Prostate gland (tissue), 2 donors: ENCODE results near the gene DEFB123. TPM values are rescaled to one million over a fixed set of nuclear protein-coding genes. Genes with fewer than 3 reads are reported as not detected.

ENCODE experiments used
- DNase-seq: peaks from one replicate; pipeline ENCODE4 v3.0.0-alpha.2; 2019; ENCODE audit warnings: low spot score
- H3K27ac ChIP-seq, 2 donors: fragments of 200-600 bp; sonication (generic); 2 replicates each; pipeline ENCODE4 v1.5.1; 2017 to 2019
- H3K27me3 ChIP-seq: fragments of 200-600 bp; sonication (generic); replicated peaks from 2 replicates; pipeline ENCODE4 v1.5.1; 2019; ENCODE audit not compliant: insufficient read depth
- H3K36me3 ChIP-seq, 2 donors: fragments of 200-600 bp; sonication (generic); 1 replicate in 1 of 2; 2 replicates in 1 of 2; pipeline versions ENCODE4 v1.5.1 to v1.8.1; 2017 to 2019
- H3K4me1 ChIP-seq: fragments of 200-600 bp; sonication (generic); replicated peaks from 2 replicates; pipeline ENCODE4 v1.5.1; 2019
- H3K4me3 ChIP-seq, 2 donors: fragments of 200-600 bp; sonication (generic); 2 replicates each; pipeline ENCODE4 v1.5.1; 2017 to 2019
- H3K9me3 ChIP-seq: fragments of 200-600 bp; sonication (generic); 2 replicates; pipeline ENCODE4 v1.5.1; 2017
- POLR2A ChIP-seq: fragments of 450-650 bp; IDR thresholded peaks from one replicate; pipeline ENCODE4 v1.6.1; 2016; ENCODE audit warnings: antibody characterized with exemption, mild to moderate bottlenecking
- POLR2AphosphoS5 ChIP-seq: sonication (generic); formaldehyde crosslinking; IDR thresholded peaks from one replicate; pipeline ENCODE4 v1.6.1; 2017; ENCODE audit warnings: antibody characterized with exemption
- WGBS: methylation state at CpG from one replicate; pipeline ENCODE4 v1.1.5; 2018; 5-methylcytosine and 5-hydroxymethylcytosine counted together
- intact Hi-C: fragments of 100-400 bp; cut with DNase I; formaldehyde crosslinking; loops from one replicate; pipeline ENCODE4 v1.14.2; 2022
- total RNA-seq, 2 donors: library from RNA; depleted of rRNA; stranded (reverse); fragments of >200 nt; gene quantifications; one replicate each; pipeline ENCODE4 v1.1.0, GENCODE V29; 2016
- TF ChIP-seq, protein P1 (sequence below), 4 experiments: fragments of 200-600 bp in 2 of 4; fragments of 450-650 bp in 2 of 4; sonication (generic) in 2 of 4; IDR thresholded peaks; 1 replicate in 3 of 4; 2 replicates in 1 of 4; pipeline ENCODE4 v1.5.1; 2016 to 2019; ENCODE audit warnings: antibody characterized with exemption in 4 of 4, mild to moderate bottlenecking in 2 of 4, moderate library complexity in 2 of 4

Gene DEFB123, protein sequence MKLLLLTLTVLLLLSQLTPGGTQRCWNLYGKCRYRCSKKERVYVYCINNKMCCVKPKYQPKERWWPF
- 100 to 1,000 TPM in 1 of 2 donors, not detected in 1; 459 TPM for total RNA-seq

DNA sequence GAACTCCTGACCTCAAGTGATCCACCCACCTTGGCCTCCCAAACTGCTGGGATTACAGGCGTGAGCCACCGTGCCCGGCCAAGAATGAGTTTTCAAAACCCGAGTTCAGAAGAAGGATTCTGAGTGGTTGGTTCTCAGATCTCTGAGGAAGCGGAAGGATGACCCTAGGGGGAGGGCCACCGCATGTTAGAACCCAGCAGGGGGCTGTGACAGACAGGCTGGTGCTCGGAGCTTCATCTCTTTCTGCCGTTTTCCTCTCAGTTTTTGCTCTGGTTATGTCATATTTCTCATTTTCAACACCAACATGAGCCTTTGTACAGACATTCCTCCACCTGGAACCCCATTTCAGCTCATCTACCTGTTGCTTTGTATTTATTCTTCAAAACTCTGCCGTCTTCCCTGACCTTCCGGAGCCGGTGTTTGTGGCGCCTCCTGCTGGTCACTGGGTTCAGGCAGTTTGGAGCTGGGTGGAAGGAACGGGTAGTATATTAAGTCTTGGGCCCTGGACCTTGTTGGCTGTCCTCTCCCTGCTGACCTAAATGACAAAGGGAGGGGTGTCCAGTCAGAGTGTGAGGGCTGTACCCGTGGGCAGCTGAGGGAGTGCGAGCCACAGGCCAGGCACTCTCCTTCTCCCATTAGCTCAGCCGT lies at the start of gene DEFB123:
Gene DEFB123 (plus strand): TSS at position 621 of the 648 bp plus-strand sequence. CDS start 67 bp downstream, outside the sequence.
- no peak within 1 kb of the TSS for H3K27ac ChIP-seq
- H3K4me3 ChIP-seq = no peak within 1 kb of the TSS
- intact Hi-C loops = no loop called here
- H3K36me3 ChIP-seq = no peaks in the 10 kb centered on the region
- H3K4me1 ChIP-seq = no peaks in the 10 kb centered on the region
- no peaks in the 10 kb centered on the region for H3K9me3 ChIP-seq
- 83% methylated on average over 16 of the region's 16 CpGs for WGBS
- no peaks in the 10 kb centered on the region for H3K27me3 ChIP-seq
- TF ChIP-seq POLR2A (no peak), POLR2AphosphoS5 (no peak)
- TF ChIP-seq, protein P1, sequence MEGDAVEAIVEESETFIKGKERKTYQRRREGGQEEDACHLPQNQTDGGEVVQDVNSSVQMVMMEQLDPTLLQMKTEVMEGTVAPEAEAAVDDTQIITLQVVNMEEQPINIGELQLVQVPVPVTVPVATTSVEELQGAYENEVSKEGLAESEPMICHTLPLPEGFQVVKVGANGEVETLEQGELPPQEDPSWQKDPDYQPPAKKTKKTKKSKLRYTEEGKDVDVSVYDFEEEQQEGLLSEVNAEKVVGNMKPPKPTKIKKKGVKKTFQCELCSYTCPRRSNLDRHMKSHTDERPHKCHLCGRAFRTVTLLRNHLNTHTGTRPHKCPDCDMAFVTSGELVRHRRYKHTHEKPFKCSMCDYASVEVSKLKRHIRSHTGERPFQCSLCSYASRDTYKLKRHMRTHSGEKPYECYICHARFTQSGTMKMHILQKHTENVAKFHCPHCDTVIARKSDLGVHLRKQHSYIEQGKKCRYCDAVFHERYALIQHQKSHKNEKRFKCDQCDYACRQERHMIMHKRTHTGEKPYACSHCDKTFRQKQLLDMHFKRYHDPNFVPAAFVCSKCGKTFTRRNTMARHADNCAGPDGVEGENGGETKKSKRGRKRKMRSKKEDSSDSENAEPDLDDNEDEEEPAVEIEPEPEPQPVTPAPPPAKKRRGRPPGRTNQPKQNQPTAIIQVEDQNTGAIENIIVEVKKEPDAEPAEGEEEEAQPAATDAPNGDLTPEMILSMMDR (IDR thresholded peaks at IDR 0.05) = no peak
- DNase-seq = no peak

DNA sequence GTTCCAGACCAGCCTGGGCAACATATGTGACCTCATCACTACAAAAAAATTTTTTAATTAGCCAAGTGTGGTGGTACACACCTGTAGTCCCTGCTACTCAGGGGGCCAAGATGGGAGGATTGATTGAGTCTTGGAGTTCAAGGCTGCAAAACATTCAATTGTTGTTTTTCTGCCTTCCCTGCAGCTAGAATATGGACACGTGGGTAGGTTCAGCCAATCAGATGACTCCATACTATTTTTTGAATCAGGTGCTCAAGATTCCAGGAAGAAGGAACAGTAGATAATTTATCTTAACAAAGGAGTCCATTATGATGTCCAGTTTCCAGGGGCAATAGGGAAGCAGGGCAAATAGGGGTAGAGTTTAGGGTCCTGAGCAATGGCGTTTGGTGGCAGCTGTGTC lies 47.6 kb upstream of the DEFB123 start:
- H3K27me3 ChIP-seq = no peaks in the 10 kb centered on the region
- TF ChIP-seq, protein P1 (IDR thresholded peaks at IDR 0.05) = no peak
- TF ChIP-seq POLR2A = no peak
- TF ChIP-seq POLR2AphosphoS5 = no peak
- DNase-seq = no peak
- no peaks in the 10 kb centered on the region for H3K4me1 ChIP-seq
- no peaks in the 10 kb centered on the region for H3K36me3 ChIP-seq
- no peaks in the 10 kb centered on the region for H3K9me3 ChIP-seq
- H3K27ac ChIP-seq = no peak overlapping the region
- no peak overlapping the region for H3K4me3 ChIP-seq
- 62% methylated on average over 2 of the region's 2 CpGs for WGBS
- intact Hi-C loops = no loop called here

DNA sequence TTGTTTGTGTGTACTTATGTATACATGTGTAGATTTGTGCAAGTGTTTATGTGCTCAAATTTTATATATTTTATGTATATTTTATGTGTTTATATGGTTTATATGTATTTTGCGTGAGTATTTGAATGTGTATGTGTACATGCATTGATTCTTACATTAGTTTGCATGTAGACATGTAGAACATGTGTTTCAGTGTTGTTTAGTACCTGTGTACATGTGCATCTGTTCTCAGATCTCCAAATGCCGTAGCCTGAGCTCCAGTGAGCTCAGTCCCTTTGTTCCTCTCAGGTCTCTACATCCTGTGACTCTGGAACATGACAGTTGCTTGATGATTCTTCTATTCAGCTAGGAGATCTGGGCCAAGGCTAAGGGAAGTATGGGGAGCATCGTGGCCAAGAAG lies 45.5 kb upstream of the DEFB123 start:
- Histone ChIP-seq H3K4me3 (no peak overlapping the region), H3K27me3 (no peaks in the 10 kb centered on the region), H3K36me3 (no peaks in the 10 kb centered on the region), H3K4me1 (no peaks in the 10 kb centered on the region), H3K9me3 (no peaks in the 10 kb centered on the region), H3K27ac (no peak overlapping the region)
- WGBS = 65% methylated on average over 3 of the region's 3 CpGs
- no peak for DNase-seq
- TF ChIP-seq, protein P1 (IDR thresholded peaks at IDR 0.05) = no peak
- TF ChIP-seq POLR2AphosphoS5 (no peak), POLR2A (no peak)
- intact Hi-C loops = no loop called here

DNA sequence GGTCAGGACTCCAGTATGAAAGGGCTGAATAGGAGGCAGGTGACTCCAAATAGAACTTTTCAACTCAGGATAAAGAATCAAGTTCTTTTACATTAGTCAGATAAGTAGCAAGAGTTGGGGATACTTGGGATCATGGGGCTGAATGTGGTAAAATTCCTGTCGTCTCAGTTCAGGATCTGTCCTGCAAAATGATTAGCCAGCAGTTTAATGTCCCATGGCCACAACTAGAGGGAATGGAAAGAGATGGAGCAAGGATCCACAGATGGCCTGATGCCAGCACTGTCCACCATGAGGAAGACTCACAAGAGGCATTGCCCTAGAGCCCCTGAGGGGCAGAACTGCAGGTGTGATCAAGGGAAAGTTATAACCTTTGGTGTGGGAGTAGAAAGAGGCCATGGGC lies 36.5 kb upstream of the DEFB123 start:
- Histone ChIP-seq H3K27me3 (no peaks in the 10 kb centered on the region), H3K27ac (no peak overlapping the region), H3K4me1 (no peaks in the 10 kb centered on the region), H3K9me3 (no peaks in the 10 kb centered on the region), H3K36me3 (no peaks in the 10 kb centered on the region), H3K4me3 (no peak overlapping the region)
- DNase-seq = no peak
- intact Hi-C loops = no loop called here
- TF ChIP-seq, protein P1 (IDR thresholded peaks at IDR 0.05) = no peak
- TF ChIP-seq POLR2AphosphoS5 (no peak), POLR2A (no peak)
- WGBS = 45% methylated on average over 1 of the region's 1 CpG

DNA sequence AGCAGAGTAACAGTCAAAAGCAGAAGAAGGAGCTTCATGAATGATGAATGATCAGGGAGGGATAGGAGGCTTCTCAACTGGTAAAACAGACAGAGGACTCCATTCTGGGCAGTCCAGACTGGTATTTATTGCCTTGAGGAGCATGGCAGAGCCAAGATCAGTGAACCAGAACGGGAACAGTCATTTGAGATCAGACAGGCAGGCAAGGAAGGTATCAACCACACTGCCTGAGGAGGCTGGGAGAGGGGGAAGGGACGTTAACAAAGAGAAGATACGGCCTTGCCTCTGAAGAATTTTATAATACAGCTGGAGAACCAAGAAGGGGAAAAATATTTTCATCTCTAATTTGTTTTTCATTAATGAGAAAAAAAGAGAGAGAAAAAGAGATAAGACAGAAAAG lies 34.3 kb upstream of the DEFB123 start, which contains the start of gene DEFB121:
Gene DEFB121 (minus strand): TSS at position 101 of the 400 bp plus-strand sequence. CDS start 63 bp downstream, at position 38.
- TF ChIP-seq POLR2AphosphoS5 (no peak), POLR2A (no peak)
- TF ChIP-seq, protein P1 (IDR thresholded peaks at IDR 0.05) = no peak
- no peaks in the 10 kb centered on the region for H3K27me3 ChIP-seq
- H3K4me3 ChIP-seq = no peak within 1 kb of the TSS
- H3K36me3 ChIP-seq = no peaks in the 10 kb centered on the region
- WGBS = 41% methylated on average over 3 of the region's 3 CpGs
- no peak within 1 kb of the TSS for H3K27ac ChIP-seq
- no peaks in the 10 kb centered on the region for H3K4me1 ChIP-seq
- DNase-seq = no peak
- H3K9me3 ChIP-seq = no peaks in the 10 kb centered on the region
- intact Hi-C loops = no loop called here
